DOHH2 (cell line): ENCODE data around the gene PTCH1.

ENCODE experiments used
- CTCF ChIP-seq: fragments of 200-600 bp; sonication (generic); IDR thresholded peaks from one replicate; pipeline ENCODE4 v1.5.1; 2014; ENCODE audit warnings: antibody characterized with exemption, mild to moderate bottlenecking, low read depth, low read length; ENCODE audit not compliant: poor library complexity, severe bottlenecking
- EZH2phosphoT487 ChIP-seq: fragments of 200-600 bp; sonication (generic); IDR thresholded peaks from 2 replicates; pipeline ENCODE4 v1.6.1; 2017; ENCODE audit warnings: borderline replicate concordance, mild to moderate bottlenecking, antibody characterized with exemption, low read length, moderate library complexity, mixed read lengths

- no peak for TF ChIP-seq CTCF
- TF ChIP-seq EZH2phosphoT487 = no peak
These were observed 83.5 kb downstream of the PTCH1 start for GRCh38 chr9:95433096-95433819.
